Common myeloid progenitor, CD34-positive (primary cell): Measurements from ENCODE around the gene DOC2A.
"Not testable (repeated sequence)": the region's sequence is repeated elsewhere in the genome, so short reads cannot be mapped to it uniquely, and the experiment has no call there.

ENCODE experiments used
- CTCF ChIA-PET: fragments of 350-600 bp; sonication (Branson Sonifier 250); formaldehyde crosslinking; loops from one replicate; lab custom pipeline; 2021; ENCODE audit warnings: antibody characterized with exemption; lab: Charles Lee
- POLR2A ChIA-PET: fragments of 350-600 bp; sonication (Branson Sonifier 250); formaldehyde crosslinking; loops from one replicate; lab custom pipeline; 2021; ENCODE audit warnings: antibody characterized with exemption; lab: Charles Lee
- DNase-seq, 3 donors: peaks; one replicate each; pipeline versions ENCODE4 v3.0.0 to v3.0.0-alpha.2; 2013
- H3K27ac ChIP-seq, 2 experiments: 1 replicate in 1 of 2; 2 replicates in 1 of 2; pipeline ENCODE4 v1.7.0; 2013; ENCODE audit warnings: inconsistent platforms in 2 of 2, low read length in 2 of 2, mild to moderate bottlenecking in 2 of 2, low read depth in 1 of 2, moderate library complexity in 1 of 2; ENCODE audit not compliant: severe bottlenecking in 2 of 2, insufficient read depth in 1 of 2, poor library complexity in 1 of 2
- H3K27me3 ChIP-seq, 5 experiments: replicated peaks in 2 of 5; 1 replicate in 3 of 5; 2 replicates in 2 of 5; pipeline versions ENCODE4 v1.6.1 to v1.7.0; 2013; ENCODE audit warnings: low read length in 4 of 5, mild to moderate bottlenecking in 2 of 5, moderate library complexity in 2 of 5, inconsistent platforms in 1 of 5; ENCODE audit not compliant: insufficient read depth in 5 of 5, control insufficient read depth in 4 of 5
- H3K36me3 ChIP-seq, 4 experiments: 1 replicate in 2 of 4; 2 replicates in 2 of 4; pipeline versions ENCODE4 v1.6.1 to v1.7.0; 2013; ENCODE audit warnings: low read length in 3 of 4, control low read depth in 1 of 4, mild to moderate bottlenecking in 1 of 4; ENCODE audit not compliant: control insufficient read depth in 4 of 4, insufficient read depth in 4 of 4
- H3K4me1 ChIP-seq, 4 experiments: 1 replicate in 3 of 4; 2 replicates in 1 of 4; pipeline versions ENCODE4 v1.6.1 to v1.7.1; 2013; ENCODE audit warnings: low read length in 3 of 4, mild to moderate bottlenecking in 3 of 4, control low read depth in 1 of 4, inconsistent platforms in 1 of 4, moderate library complexity in 1 of 4; ENCODE audit not compliant: control insufficient read depth in 4 of 4, insufficient read depth in 4 of 4; ENCODE audit errors: control extremely low read depth in 1 of 4
- H3K4me3 ChIP-seq, 7 experiments: 1 replicate in 4 of 7; 2 replicates in 3 of 7; pipeline versions ENCODE4 v1.5.1 to v1.7.0; 2013; ENCODE audit warnings: mild to moderate bottlenecking in 7 of 7, low read length in 6 of 7, moderate library complexity in 6 of 7, inconsistent platforms in 2 of 7, low read depth in 2 of 7, control low read depth in 1 of 7; ENCODE audit not compliant: insufficient read depth in 4 of 7, control insufficient read depth in 1 of 7; ENCODE audit errors: extremely low read depth in 1 of 7
- H3K9me3 ChIP-seq, 5 experiments: 1 replicate in 4 of 5; 2 replicates in 1 of 5; pipeline versions ENCODE4 v1.6.1 to v1.7.1; 2013; ENCODE audit warnings: low read length in 4 of 5, mild to moderate bottlenecking in 2 of 5, inconsistent platforms in 1 of 5, low read depth in 1 of 5, moderate library complexity in 1 of 5; ENCODE audit not compliant: control insufficient read depth in 4 of 5, insufficient read depth in 2 of 5; ENCODE audit errors: control extremely low read depth in 1 of 5
- WGBS: methylation state at CpG from one replicate; pipeline ENCODE4 v1.1.5; 2013; ENCODE audit not compliant: insufficient coverage; 5-methylcytosine and 5-hydroxymethylcytosine counted together

The DOC2A gene

DNA sequence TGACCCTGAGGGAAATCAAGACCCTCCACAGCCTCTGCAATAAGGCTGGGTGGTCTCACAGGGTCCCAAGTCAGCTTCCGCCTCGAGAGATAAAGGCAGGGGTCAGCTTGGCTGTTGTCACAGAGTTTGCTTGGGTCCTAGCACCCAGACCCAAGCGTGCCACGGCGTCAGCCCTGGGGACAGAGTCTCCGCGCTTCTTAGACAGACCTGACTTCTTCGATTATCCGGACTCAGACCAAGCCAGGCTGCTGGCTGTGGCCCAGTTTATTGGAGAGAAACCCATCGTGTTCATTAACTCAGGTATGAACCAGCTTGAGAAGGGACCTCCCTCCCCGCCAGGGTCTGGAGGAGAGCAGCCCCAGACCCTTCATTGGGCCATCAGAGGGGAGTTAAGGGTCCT is 12.8 kb upstream of the DOC2A start:
- Histone ChIP-seq H3K9me3 (no peaks in the 10 kb centered on the region), H3K27me3 (peaks cover 0 to 26% (median 10%) of the 10 kb centered on the region in 5 experiments), H3K4me1 (peaks cover 0 to 11% (median 7%) of the 10 kb centered on the region in 4 experiments), H3K27ac (no peak overlapping the region), H3K4me3 (no peak overlapping the region), H3K36me3 (no peaks in the 10 kb centered on the region)
- ChIA-PET POLR2A (no interaction called here), CTCF (interaction anchor here (0.9 to 2.5 kb wide), 4 partner anchors 9 to 216 kb away, joined by 3 to 18 read pairs (median 3); partner anchors contain the start of gene TLCD3B)
- no peak for DNase-seq
- WGBS: 89% methylated on average over 11 of the region's 11 CpGs

DNA sequence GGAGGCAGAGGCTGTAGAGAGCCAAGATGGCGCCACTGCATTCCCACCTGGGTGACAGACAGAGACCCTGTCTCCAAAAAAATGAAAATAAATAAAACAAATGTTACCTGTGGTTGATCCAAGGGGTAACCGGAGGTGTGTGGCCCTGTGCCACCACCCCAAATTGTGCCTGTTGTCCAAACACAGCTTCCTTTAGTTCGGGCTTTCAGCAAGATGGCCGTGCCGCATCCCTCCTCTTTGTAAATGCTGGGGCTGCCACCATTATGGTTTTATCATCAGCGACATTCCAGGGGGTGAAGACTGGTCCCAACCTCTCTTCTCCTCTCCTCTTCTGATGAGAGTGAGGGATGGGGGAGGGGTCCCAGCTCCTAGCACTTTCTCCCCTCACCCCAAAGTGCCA is 12.1 kb upstream of the DOC2A start, which contains the start of gene C16orf92:
Gene C16orf92 (plus strand): TSS at position 312 of the 400 bp plus-strand sequence. CDS start 143 bp downstream, outside the sequence.
- Histone ChIP-seq H3K36me3 (no peaks in the 10 kb centered on the region), H3K27ac (no peak within 1 kb of the TSS), H3K4me1 (peaks cover 0 to 11% (median 7%) of the 10 kb centered on the region in 4 experiments), H3K9me3 (no peaks in the 10 kb centered on the region), H3K4me3 (no peak within 1 kb of the TSS), H3K27me3 (peaks cover 0 to 19% (median 8%) of the 10 kb centered on the region in 5 experiments)
- 89% methylated on average over 4 of the region's 6 CpGs for WGBS
- ChIA-PET CTCF (interaction anchor here (0.9 to 2.5 kb wide), 6 partner anchors 9 to 215 kb away, joined by 3 to 18 read pairs (median 3); partner anchors contain the start of gene TLCD3B), POLR2A (no interaction called here)
- DNase-seq: no peak

DNA sequence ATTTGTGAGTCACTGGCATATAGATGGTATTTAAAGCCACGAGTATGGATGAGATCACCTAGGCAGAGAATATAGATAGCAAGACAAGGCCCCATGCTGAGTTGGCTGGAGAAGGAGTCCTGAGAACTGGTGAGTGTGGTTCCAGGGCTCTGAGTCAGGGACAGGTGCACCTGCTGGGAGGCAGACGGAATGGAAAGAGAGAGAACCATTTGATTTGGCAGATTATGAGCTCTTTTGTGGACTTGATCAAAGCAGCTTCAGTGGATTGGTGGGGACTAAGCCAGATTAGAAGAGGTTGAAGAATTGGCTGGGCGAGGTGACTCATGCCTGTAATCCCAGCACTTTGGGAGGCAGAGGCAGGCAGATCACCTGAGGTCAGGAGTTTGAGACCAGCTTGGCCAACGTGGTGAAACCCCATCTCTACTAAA is 7.9 kb upstream of the DOC2A start:
- POLR2A ChIA-PET: no interaction called here

DNA sequence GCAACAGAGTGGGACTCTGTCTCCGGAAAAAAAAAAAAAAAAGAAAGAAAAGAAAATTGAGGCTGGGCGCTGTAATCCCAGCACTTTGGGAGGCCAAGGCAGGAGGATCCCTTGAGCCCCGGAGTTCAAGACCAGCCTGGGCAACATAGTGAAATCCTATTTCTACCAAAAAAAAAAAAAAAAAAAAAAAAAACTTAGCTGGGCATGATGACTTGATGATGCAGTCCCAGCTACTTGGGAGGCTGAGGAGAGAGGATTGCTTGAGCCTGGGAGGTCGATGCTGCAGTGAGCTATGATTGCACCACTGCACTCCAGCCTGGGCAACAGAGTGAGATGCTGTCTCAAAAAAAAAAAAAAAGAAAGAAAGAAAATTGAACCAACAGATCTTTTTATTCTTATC is 7.1 kb upstream of the DOC2A start:
- ChIA-PET CTCF (interaction anchor here (0.8 to 1.6 kb wide), 5 partner anchors 10 to 169 kb away, joined by 3 read pairs; no protein-coding TSS in a partner anchor), POLR2A (interaction anchor here (0.6 kb wide), 1 partner anchor 280 kb away, joined by 4 read pairs; no protein-coding TSS in a partner anchor)
- H3K27me3 ChIP-seq, H3K27ac ChIP-seq, H3K36me3 ChIP-seq, H3K4me3 ChIP-seq, H3K9me3 ChIP-seq, DNase-seq: not testable (repeated sequence)
- 100% methylated on average over 1 of the region's 4 CpGs for WGBS
- peaks cover 0 to 11% (median 7%) of the 10 kb centered on the region in 4 experiments for H3K4me1 ChIP-seq

More for the DNA sequence above, 7.9 kb upstream of the DOC2A start:
- no peaks in the 10 kb centered on the region for H3K9me3 ChIP-seq
- CTCF ChIA-PET: interaction anchor here (0.8 to 1.6 kb wide), 5 partner anchors 9 to 211 kb away, joined by 3 read pairs; partner anchors contain the start of gene TLCD3B
- peaks cover 0 to 11% (median 7%) of the 10 kb centered on the region in 4 experiments for H3K4me1 ChIP-seq
- H3K36me3 ChIP-seq: no peaks in the 10 kb centered on the region
- H3K27me3 ChIP-seq: peaks cover 0 to 3% (median 0%) of the 10 kb centered on the region in 5 experiments
- no peak overlapping the region for H3K4me3 ChIP-seq
- no peak for DNase-seq
- H3K27ac ChIP-seq: no peak overlapping the region
- WGBS: 100% methylated on average over 3 of the region's 4 CpGs

DNA sequence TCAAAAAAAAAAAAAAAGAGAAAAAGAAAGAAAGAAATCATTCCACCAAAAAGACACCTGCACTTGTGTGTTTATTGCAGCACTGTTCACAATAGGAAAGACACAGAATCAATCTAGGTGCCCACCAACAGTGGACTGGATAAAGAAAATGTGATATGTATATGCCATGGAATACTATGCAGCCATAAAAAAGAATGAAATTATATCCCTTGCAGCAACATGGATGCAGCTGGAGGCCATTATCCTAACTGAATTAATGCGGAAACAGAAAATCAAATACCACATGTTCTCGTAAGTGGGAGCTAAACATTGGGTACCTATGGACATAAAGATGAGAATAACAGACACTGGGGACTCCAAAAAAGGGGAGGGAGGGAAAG is 6.4 kb upstream of the DOC2A start:
- ChIA-PET CTCF (interaction anchor here (0.8 to 0.9 kb wide), 2 partner anchors 13 to 15 kb away, joined by 3 read pairs; no protein-coding TSS in a partner anchor), POLR2A (no interaction called here)
- no peaks in the 10 kb centered on the region for H3K9me3 ChIP-seq
- H3K4me3 ChIP-seq: no peak overlapping the region
- peaks cover 0 to 11% (median 7%) of the 10 kb centered on the region in 4 experiments for H3K4me1 ChIP-seq
- no peak overlapping the region for H3K27ac ChIP-seq
- H3K36me3 ChIP-seq: no peaks in the 10 kb centered on the region
- peaks cover 0 to 7% (median 5%) of the 10 kb centered on the region in 5 experiments for H3K27me3 ChIP-seq
- no peak for DNase-seq
- WGBS: 100% methylated on average over 1 of the region's 2 CpGs

GRCh38 chr16:30016555-30017276 is 5.9 kb upstream of the DOC2A start:
- ChIA-PET CTCF (no interaction called here), POLR2A (no interaction called here)
- Histone ChIP-seq H3K9me3 (no peaks in the 10 kb centered on the region), H3K36me3 (no peaks in the 10 kb centered on the region), H3K27ac (no peak overlapping the region), H3K4me1 (peaks cover 0 to 12% (median 10%) of the 10 kb centered on the region in 4 experiments), H3K27me3 (peaks cover 0 to 12% (median 9%) of the 10 kb centered on the region in 5 experiments), H3K4me3 (no peak overlapping the region)
- no peak for DNase-seq
- 86% methylated on average over 6 of the region's 8 CpGs for WGBS
